ENCODE results near the gene ARL8A.

DNA sequence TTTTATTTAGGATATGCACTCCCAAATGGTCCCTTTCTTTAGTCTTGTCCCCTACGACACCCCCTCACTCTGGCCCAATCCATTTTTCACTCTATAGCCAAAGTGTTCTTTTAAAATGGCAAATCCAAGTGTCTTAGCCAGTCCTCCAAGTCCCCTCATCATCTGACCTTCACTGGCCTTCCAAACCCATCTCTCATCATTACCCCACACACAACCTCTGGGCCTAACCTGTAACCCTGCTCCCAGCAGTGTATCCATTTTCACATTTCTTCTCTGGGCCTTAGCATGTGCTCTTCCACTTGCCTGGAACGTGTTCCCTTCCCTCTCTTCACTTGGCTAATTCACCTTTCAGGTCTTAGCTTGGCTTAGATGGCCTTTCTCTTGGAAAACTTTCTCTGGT, 6.5 kb upstream of the ARL8A start:
- no peak for TF ChIP-seq POLR2A (IDR thresholded peaks at IDR 0.05)
- TF ChIP-seq, protein P1, sequence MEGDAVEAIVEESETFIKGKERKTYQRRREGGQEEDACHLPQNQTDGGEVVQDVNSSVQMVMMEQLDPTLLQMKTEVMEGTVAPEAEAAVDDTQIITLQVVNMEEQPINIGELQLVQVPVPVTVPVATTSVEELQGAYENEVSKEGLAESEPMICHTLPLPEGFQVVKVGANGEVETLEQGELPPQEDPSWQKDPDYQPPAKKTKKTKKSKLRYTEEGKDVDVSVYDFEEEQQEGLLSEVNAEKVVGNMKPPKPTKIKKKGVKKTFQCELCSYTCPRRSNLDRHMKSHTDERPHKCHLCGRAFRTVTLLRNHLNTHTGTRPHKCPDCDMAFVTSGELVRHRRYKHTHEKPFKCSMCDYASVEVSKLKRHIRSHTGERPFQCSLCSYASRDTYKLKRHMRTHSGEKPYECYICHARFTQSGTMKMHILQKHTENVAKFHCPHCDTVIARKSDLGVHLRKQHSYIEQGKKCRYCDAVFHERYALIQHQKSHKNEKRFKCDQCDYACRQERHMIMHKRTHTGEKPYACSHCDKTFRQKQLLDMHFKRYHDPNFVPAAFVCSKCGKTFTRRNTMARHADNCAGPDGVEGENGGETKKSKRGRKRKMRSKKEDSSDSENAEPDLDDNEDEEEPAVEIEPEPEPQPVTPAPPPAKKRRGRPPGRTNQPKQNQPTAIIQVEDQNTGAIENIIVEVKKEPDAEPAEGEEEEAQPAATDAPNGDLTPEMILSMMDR (IDR thresholded peaks at IDR 0.05): no peak

Data from right lobe of liver (tissue), 4 donors.